Uterus (tissue), 4 donors: ENCODE results near the gene MRNIP. TPM values are rescaled to one million over a fixed set of nuclear protein-coding genes. Genes with fewer than 3 reads are reported as not detected.

Experiments used
- DNase-seq, 2 donors: peaks; one replicate each; pipeline ENCODE4 v3.0.0-alpha.2; 2019 to 2020
- H3K27ac ChIP-seq, 2 donors: fragments of 200-600 bp; sonication (generic); 1 replicate in 1 of 2; 2 replicates in 1 of 2; pipeline ENCODE4 v1.5.1; 2016 to 2018
- H3K27me3 ChIP-seq, 2 donors: fragments of 200-600 bp; sonication (generic); one replicate each; pipeline ENCODE4 v1.5.1; 2018 to 2019; ENCODE audit warnings: control low read depth in 1 of 2
- H3K36me3 ChIP-seq, 2 donors: fragments of 200-600 bp; sonication (generic); one replicate each; pipeline ENCODE4 v1.5.1; 2019; ENCODE audit warnings: control low read depth in 1 of 2
- H3K4me1 ChIP-seq, 2 donors: fragments of 200-600 bp; sonication (generic); one replicate each; pipeline ENCODE4 v1.5.1; 2018 to 2019; ENCODE audit warnings: control low read depth in 1 of 2
- H3K4me3 ChIP-seq, 2 donors: fragments of 200-600 bp; sonication (generic); 1 replicate in 1 of 2; 2 replicates in 1 of 2; pipeline ENCODE4 v1.5.1; 2018 to 2019; ENCODE audit warnings: mild to moderate bottlenecking in 1 of 2
- H3K9me3 ChIP-seq, 2 donors: fragments of 200-600 bp; sonication (generic); one replicate each; pipeline ENCODE4 v1.5.1; 2019; ENCODE audit warnings: control low read depth in 1 of 2
- CTCF ChIP-seq, 4 experiments: fragments of 200-600 bp in 2 of 4; fragments of 450-650 bp in 2 of 4; sonication (generic) in 2 of 4; IDR thresholded peaks; one replicate each; pipeline ENCODE4 v1.5.1; 2016 to 2019; ENCODE audit warnings: antibody characterized with exemption in 4 of 4, mild to moderate bottlenecking in 2 of 4, moderate library complexity in 1 of 4
- POLR2A ChIP-seq, 2 donors: fragments of 450-650 bp; IDR thresholded peaks; one replicate each; pipeline ENCODE4 v1.6.1; 2016; ENCODE audit warnings: antibody characterized with exemption in 2 of 2, mild to moderate bottlenecking in 1 of 2, moderate library complexity in 1 of 2
- intact Hi-C: fragments of 100-400 bp; cut with DNase I; formaldehyde crosslinking; loops from one replicate; pipeline ENCODE4 v1.15.1; 2023; ENCODE audit warnings: low total_unique reads
- total RNA-seq, 4 donors: library from RNA; depleted of rRNA in 3 of 4; stranded (reverse); fragments of >200 nt in 3 of 4; gene quantifications; one replicate each; pipeline versions ENCODE4 v1.1.0 to v1.2.4, GENCODE V29; 2014 to 2023
- donor health status: DM: yes; HTN: yes; CAD: no.

MRNIP gene
- total RNA-seq, 4 donors from 2014 or later: 16.8 to 138 (median 61.6) TPM

DNA sequence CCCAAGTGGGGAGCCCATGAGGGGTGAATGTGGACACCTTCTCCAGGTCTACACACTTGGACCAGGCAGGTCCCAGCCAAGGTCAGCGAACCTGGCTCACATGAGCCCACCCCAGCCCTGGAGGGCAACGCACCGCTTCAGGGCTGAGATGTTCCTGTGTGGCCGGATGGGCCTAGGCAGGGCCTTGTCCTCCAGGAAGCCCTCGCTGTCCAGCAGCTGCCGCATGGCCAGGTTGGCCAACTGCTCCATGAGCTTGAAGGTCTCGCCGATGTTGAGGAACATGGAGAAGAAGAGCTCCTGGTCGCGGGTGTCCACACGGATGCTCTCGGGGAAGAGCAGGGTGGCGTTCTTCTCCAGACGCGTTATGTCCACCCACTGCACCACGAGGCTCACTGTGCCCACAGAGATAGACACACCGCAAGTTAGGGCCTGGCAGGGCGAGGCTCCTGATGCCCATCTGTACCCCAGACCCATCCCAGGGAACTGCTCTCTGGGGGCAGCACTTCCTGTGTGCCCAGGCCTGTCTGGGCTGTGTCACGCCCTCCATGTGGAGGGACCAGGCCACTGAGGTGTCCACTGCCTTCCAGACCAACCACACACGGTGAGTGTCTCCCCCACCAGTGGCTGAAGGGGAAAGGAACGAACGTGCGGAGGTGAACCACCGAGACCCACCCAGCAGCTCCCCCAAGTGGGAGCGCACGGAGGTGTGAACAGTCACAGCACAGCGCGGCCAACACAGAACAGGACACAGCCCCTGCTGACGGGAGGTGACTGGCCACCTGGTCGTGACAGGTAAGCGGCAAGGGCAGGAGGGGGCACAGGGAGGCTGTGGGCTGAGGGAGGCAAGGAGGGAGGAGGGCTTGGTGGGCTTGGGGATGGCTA lies 34.7 kb upstream of the MRNIP start:
- Histone ChIP-seq H3K9me3 (no peaks in the 10 kb centered on the region), H3K27me3 (no peaks in the 10 kb centered on the region), H3K36me3 (no peaks in the 10 kb centered on the region), H3K27ac (no peak overlapping the region), H3K4me3 (no peak overlapping the region), H3K4me1 (no peaks in the 10 kb centered on the region)
- no peak for TF ChIP-seq POLR2A (IDR thresholded peaks at IDR 0.05)
- TF ChIP-seq CTCF (IDR thresholded peaks at IDR 0.05): no peak
- DNase-seq: no peak
- intact Hi-C loops: no loop called here

GRCh38 chr5:179892255-179892654 lies 33.6 kb upstream of the MRNIP start:
- no peak for DNase-seq
- Histone ChIP-seq H3K4me1 (no peaks in the 10 kb centered on the region), H3K27me3 (no peaks in the 10 kb centered on the region), H3K27ac (no peak overlapping the region), H3K4me3 (no peak overlapping the region), H3K9me3 (no peaks in the 10 kb centered on the region), H3K36me3 (no peaks in the 10 kb centered on the region)
- TF ChIP-seq POLR2A (IDR thresholded peaks at IDR 0.05) (no peak), CTCF (IDR thresholded peaks at IDR 0.05) (no peak)
- intact Hi-C loops: no loop called here

DNA sequence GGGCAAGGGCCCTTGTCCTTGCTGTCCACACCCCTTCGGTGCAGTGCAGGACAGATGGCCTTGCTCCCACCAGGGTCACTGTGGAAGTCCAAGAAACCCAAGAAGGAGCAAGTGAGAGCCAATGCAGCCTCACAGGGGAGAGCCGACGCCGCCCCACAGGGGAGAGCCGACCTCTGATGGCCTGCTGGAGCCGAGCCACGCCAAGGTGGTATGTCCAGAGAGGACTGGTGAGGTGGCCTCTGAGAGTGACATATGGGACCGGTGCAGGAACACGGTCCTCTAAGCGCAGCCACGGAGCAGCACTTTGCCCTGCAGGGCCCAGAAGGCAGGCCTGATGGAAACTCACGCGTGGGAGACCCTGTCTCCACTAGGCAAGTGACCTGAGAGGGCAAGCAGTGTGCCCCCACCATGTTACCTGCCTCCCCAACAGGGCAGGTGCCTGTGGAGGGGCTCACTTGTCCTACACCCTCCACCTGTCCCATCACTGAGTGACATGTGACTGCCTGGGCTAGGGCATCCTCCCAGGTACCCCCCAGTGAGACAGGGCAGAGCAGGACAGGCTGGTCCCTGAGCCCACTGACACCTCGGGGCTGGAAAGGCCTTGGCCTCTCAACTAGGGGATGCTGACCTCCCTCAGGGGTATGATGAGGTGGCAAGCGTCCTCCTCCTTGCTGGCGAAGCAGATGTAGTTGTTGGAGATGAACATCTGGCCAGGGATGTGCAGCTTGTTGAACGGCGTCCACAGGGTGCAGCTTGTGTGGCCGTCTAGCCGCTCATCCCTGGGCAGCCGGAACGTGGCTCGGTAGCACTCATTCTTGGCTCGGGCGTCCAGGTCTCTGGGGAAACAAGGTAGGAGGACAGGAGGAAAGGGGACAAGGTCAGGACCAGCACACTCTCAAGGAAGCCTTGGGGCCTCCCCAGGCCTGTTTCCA lies 32.4 kb upstream of the MRNIP start:
- Histone ChIP-seq H3K36me3 (no peaks in the 10 kb centered on the region), H3K27ac (no peak overlapping the region), H3K4me3 (no peak overlapping the region), H3K9me3 (no peaks in the 10 kb centered on the region), H3K27me3 (no peaks in the 10 kb centered on the region), H3K4me1 (no peaks in the 10 kb centered on the region)
- DNase-seq: no peak
- intact Hi-C loops: no loop called here
- TF ChIP-seq CTCF (IDR thresholded peaks at IDR 0.05) (no peak), POLR2A (IDR thresholded peaks at IDR 0.05) (no peak)

- Histone ChIP-seq H3K4me1 (no peaks in the 10 kb centered on the region), H3K27ac (no peak overlapping the region), H3K4me3 (no peak overlapping the region), H3K27me3 (no peaks in the 10 kb centered on the region), H3K9me3 (no peaks in the 10 kb centered on the region), H3K36me3 (no peaks in the 10 kb centered on the region)
- intact Hi-C loops: no loop called here
- DNase-seq: no peak
- no peak for TF ChIP-seq POLR2A (IDR thresholded peaks at IDR 0.05)
- no peak for TF ChIP-seq CTCF (IDR thresholded peaks at IDR 0.05)
Observed at GRCh38 chr5:179889885-179890284, 31.3 kb upstream of the MRNIP start.

DNA sequence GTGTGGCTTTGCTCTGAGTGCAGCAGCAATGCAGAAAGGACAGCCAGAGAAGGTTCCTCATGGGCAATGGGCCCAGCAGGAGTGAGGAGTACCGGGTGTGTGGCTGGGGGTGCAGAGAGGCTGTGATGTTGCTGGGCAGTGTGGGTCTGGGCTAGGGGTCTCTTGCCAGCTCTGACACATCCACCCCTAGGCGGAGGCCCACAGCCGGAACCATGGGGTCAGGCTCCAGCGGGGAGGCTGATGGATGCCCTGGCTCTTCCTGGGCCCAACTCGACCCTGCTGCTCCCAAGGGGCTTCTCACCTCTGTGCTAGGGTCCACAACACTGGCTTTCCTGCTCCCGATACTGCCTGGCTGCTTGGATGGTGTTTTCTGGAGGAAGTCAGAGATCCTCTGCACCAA lies 29.2 kb upstream of the MRNIP start:
- no peak for TF ChIP-seq POLR2A (IDR thresholded peaks at IDR 0.05)
- no peak for TF ChIP-seq CTCF (IDR thresholded peaks at IDR 0.05)
- no peak for DNase-seq
- H3K27me3 ChIP-seq: no peaks in the 10 kb centered on the region
- H3K36me3 ChIP-seq: no peaks in the 10 kb centered on the region
- H3K27ac ChIP-seq: no peak overlapping the region
- no peaks in the 10 kb centered on the region for H3K4me1 ChIP-seq
- peaks cover 0 to 1% of the 10 kb centered on the region in 2 donors for H3K9me3 ChIP-seq
- intact Hi-C loops: no loop called here
- H3K4me3 ChIP-seq: no peak overlapping the region
